ENCODE measurements around the gene PACRG. TPM values are rescaled to one million over a fixed set of nuclear protein-coding genes. Genes with fewer than 3 reads are reported as not detected.

Gene PACRG
- total RNA-seq, 1 experiment from 2014 or later = 0.26 TPM

DNA sequence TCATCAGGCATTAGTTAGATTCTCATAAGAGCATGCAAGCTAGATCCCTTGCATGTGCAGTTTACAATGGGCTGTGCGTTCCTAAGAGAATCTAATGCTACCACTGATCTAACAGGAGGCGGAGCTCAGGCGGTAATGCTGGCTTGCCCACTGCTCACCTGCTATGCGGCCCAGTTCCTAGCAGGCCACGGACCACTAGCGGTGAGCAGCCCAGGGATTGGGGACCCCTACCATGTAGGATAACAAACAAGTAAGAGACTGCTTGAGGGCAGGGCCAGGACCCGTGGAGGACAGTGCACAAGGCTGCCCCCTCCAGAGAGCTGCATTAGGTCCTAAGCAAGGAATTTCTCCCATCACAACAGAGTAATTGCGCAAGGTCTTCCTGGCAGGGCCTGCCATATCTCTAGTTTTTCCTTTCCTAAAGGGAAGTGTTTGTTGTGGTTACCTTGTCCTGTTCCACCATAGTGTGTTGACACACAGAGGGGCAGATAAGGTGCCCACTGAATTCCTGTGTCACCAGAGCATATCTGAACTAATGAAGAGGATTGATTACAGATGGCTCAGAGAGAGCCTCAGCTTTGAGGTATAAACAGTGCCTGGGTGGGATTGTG, 58.0 kb downstream of the PACRG start:
- Histone ChIP-seq H3K27me3 (ENCODE audit: insufficient read depth, low read length) (no peaks in the 10 kb centered on the region), H3K56ac (ENCODE audit: insufficient read length, low read depth, low read length) (no peak overlapping the region), H3K79me2 (ENCODE audit: insufficient read depth, low read length) (no peaks in the 10 kb centered on the region), H4K5ac (ENCODE audit: insufficient read length, low read depth, low read length) (no peak overlapping the region), H3K18ac (ENCODE audit: insufficient read length, low read depth, low read length) (no peak overlapping the region), H4K8ac (replicated peaks; ENCODE audit: insufficient read length, low read depth, low read length) (no peak overlapping the region), H2BK120ac (ENCODE audit: low read depth, low read length, poor library complexity, severe bottlenecking) (no peak overlapping the region), H2BK20ac (ENCODE audit: low read depth, low read length, poor library complexity, severe bottlenecking) (no peak overlapping the region), H4K20me1 (ENCODE audit: control insufficient read depth, insufficient read depth, insufficient read length) (no peaks in the 10 kb centered on the region), H3K4me1 (ENCODE audit: insufficient read depth, low read length) (no peaks in the 10 kb centered on the region), H3K9ac (ENCODE audit: extremely low read depth, insufficient read length, low read length) (no peak overlapping the region), H4K91ac (ENCODE audit: insufficient read length, low read depth, low read length) (no peak overlapping the region), H3K14ac (ENCODE audit: insufficient read depth, low read length) (no peak overlapping the region), H2BK15ac (ENCODE audit: low read depth, low read length) (no peak overlapping the region), H3K4ac (ENCODE audit: low read depth, low read length) (no peak overlapping the region), H3K23ac (ENCODE audit: insufficient read length, low read depth, low read length) (no peak overlapping the region), H3K79me1 (ENCODE audit: insufficient read depth, low read depth, low read length, poor library complexity, severe bottlenecking) (no peaks in the 10 kb centered on the region), H2BK12ac (ENCODE audit: insufficient read length, low read depth, low read length) (no peak overlapping the region), H2AFZ (ENCODE audit: low read length) (no peak overlapping the region), H2BK5ac (ENCODE audit: insufficient read length, low read length) (no peak overlapping the region), H3K4me2 (ENCODE audit: insufficient read depth, insufficient read length, low read length) (no peak overlapping the region), H3K23me2 (ENCODE audit: insufficient read length, low read depth, low read length, poor library complexity, severe bottlenecking) (no peaks in the 10 kb centered on the region), H2AK5ac (ENCODE audit: insufficient read length, low read length) (no peak overlapping the region), H3K9me3 (ENCODE audit: control insufficient read depth, low read depth, low read length) (no peaks in the 10 kb centered on the region), H3T11ph (ENCODE audit: low read length) (no peak overlapping the region), H3K27ac (ENCODE audit: insufficient read length, low read depth, low read length) (no peak overlapping the region)
- Mint-ChIP-seq H3K4me1 (no peaks in the 10 kb centered on the region), H3K27me3 (ENCODE audit: low read depth) (no peaks in the 10 kb centered on the region), H3K27ac (peak overlapping the region in 1 of 3 experiments; percentile 35; a peak in 1 of 7 replicates), H3K4me3 (no peak overlapping the region), H3K9me3 (peaks cover 12 to 17% of the 10 kb centered on the region in 2 experiments), H3K36me3 (ENCODE audit: insufficient read depth in 1 of 3, low read depth in 3 of 3) (peaks cover 0 to 9% (median 8%) of the 10 kb centered on the region in 3 experiments; a peak in 5 of 7 replicates)
- no peak for DNase-seq
- TF ChIP-seq, protein P1, sequence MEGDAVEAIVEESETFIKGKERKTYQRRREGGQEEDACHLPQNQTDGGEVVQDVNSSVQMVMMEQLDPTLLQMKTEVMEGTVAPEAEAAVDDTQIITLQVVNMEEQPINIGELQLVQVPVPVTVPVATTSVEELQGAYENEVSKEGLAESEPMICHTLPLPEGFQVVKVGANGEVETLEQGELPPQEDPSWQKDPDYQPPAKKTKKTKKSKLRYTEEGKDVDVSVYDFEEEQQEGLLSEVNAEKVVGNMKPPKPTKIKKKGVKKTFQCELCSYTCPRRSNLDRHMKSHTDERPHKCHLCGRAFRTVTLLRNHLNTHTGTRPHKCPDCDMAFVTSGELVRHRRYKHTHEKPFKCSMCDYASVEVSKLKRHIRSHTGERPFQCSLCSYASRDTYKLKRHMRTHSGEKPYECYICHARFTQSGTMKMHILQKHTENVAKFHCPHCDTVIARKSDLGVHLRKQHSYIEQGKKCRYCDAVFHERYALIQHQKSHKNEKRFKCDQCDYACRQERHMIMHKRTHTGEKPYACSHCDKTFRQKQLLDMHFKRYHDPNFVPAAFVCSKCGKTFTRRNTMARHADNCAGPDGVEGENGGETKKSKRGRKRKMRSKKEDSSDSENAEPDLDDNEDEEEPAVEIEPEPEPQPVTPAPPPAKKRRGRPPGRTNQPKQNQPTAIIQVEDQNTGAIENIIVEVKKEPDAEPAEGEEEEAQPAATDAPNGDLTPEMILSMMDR (conservative IDR thresholded peaks at IDR 0.05) = no peak
- no CpG with 5 or more reads among the region's 8 CpGs for WGBS (ENCODE audit: extremely low coverage, insufficient read length, low lambda C conversion rate)
